ENCODE results near the gene LAMA2. TPM values are rescaled to one million over a fixed set of nuclear protein-coding genes. Genes with fewer than 3 reads are reported as not detected.

LAMA2 gene
- total and polyA plus RNA-seq, 2 experiments from 2014 or later: 13.4 to 78.1 TPM

GRCh38 chr6:129499843-129500219 lies 616.9 kb downstream of the LAMA2 start:
- Histone ChIP-seq H3K4me1 (ENCODE audit: low read depth) (peaks cover 22% of the 10 kb centered on the region), H3K27ac (no peak overlapping the region), H3K36me3 (peaks cover 11% of the 10 kb centered on the region), H3K4me3 (no peak overlapping the region), H3K9me3 (ENCODE audit: low read depth) (no peaks in the 10 kb centered on the region), H3K27me3 (no peaks in the 10 kb centered on the region)
- DNase-seq (ENCODE audit: low read depth in 1 of 2, low spot score in 1 of 2): no peak
- no peak for TF ChIP-seq CTCF (IDR thresholded peaks at IDR 0.05; ENCODE audit: low read depth, low read length)

GRCh38 chr6:129500958-129501739 lies 618.2 kb downstream of the LAMA2 start:
- H3K27me3 ChIP-seq: no peaks in the 10 kb centered on the region
- H3K4me3 ChIP-seq: no peak overlapping the region
- H3K27ac ChIP-seq: peak overlapping the region; percentile 29
- H3K9me3 ChIP-seq (ENCODE audit: low read depth): no peaks in the 10 kb centered on the region
- peaks cover 22% of the 10 kb centered on the region for H3K4me1 ChIP-seq (ENCODE audit: low read depth)
- peak; percentile 28 for TF ChIP-seq CTCF (IDR thresholded peaks at IDR 0.05; ENCODE audit: low read depth, low read length)
- peaks cover 11% of the 10 kb centered on the region for H3K36me3 ChIP-seq
- DNase-seq (ENCODE audit: low read depth in 1 of 2, low spot score in 1 of 2): peak; percentile 50 to 92

GRCh38 chr6:129501740-129502660 lies 619.1 kb downstream of the LAMA2 start:
- Histone ChIP-seq H3K4me3 (no peak overlapping the region), H3K36me3 (peaks cover 11% of the 10 kb centered on the region), H3K27me3 (no peaks in the 10 kb centered on the region), H3K9me3 (ENCODE audit: low read depth) (no peaks in the 10 kb centered on the region), H3K4me1 (ENCODE audit: low read depth) (peaks cover 22% of the 10 kb centered on the region), H3K27ac (peak overlapping the region; percentile 29)
- TF ChIP-seq CTCF (IDR thresholded peaks at IDR 0.05; ENCODE audit: low read depth, low read length): no peak
- DNase-seq (ENCODE audit: low read depth in 1 of 2, low spot score in 1 of 2): no peak

- Histone ChIP-seq H3K4me3 (no peak overlapping the region), H3K27me3 (no peaks in the 10 kb centered on the region), H3K4me1 (ENCODE audit: low read depth) (peaks cover 9% of the 10 kb centered on the region), H3K9me3 (ENCODE audit: low read depth) (no peaks in the 10 kb centered on the region), H3K36me3 (peaks cover 11% of the 10 kb centered on the region), H3K27ac (no peak overlapping the region)
- no peak for TF ChIP-seq CTCF (IDR thresholded peaks at IDR 0.05; ENCODE audit: low read depth, low read length)
- no peak for DNase-seq (ENCODE audit: low read depth in 1 of 2, low spot score in 1 of 2)
Measured at GRCh38 chr6:129504456-129504855, 621.5 kb downstream of the LAMA2 start.

GRCh38 chr6:129507059-129507807 lies 624.3 kb downstream of the LAMA2 start:
- no peaks in the 10 kb centered on the region for H3K9me3 ChIP-seq (ENCODE audit: low read depth)
- no peaks in the 10 kb centered on the region for H3K4me1 ChIP-seq (ENCODE audit: low read depth)
- DNase-seq (ENCODE audit: low read depth in 1 of 2, low spot score in 1 of 2): no peak
- H3K36me3 ChIP-seq: peaks cover 11% of the 10 kb centered on the region
- no peaks in the 10 kb centered on the region for H3K27me3 ChIP-seq
- no peak for TF ChIP-seq CTCF (IDR thresholded peaks at IDR 0.05; ENCODE audit: low read depth, low read length)
- no peak overlapping the region for H3K4me3 ChIP-seq
- H3K27ac ChIP-seq: no peak overlapping the region

All from cardiac muscle cell (in vitro differentiated cells and primary cell).